ENCODE measurements around the gene GCLC.

GCLC gene

DNA sequence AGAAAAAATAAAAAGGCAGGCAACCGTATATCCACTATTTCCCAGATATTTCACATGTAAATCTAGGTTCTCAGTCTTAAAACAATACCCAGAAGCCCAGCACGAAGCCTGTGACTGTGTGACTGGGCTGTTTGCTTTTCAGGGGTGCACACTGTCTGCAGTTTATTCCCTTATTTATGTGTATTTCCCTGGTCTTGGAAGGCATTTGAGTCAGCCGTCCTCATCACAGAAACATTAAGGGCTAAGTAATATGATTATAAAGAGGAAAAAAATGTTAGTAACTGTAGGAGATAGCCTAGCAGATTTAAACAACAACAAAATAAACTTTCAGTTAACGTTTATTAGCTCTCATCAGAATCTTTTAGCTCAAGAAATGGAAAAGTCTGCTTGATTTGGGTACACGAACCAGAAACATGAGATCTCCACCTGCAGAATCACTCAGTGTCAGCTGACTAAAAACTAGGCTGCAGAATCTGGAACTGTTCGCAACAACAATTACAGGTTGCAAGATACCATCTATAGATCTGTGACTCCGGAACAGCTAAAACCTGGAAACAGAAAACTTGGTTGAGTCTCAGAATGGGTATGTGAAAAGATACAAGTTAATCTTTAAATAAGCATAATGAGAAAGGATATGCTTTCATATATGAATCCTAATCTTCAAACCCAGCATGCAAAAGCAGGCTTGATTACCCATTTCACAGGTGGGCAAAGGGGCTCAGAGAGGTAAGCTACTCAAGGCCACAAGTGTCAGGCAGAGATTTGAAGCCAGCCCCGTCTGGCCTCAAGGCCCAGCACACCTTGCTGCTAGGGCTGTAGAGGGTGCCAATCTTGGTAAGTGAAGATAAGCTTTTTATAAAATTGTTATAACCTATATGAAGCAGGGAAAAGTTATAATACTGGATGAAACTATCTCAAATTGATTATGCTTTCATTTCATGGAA, 21.1 kb downstream of the GCLC start:
- no peak for DNase-seq (ENCODE audit: low read depth)

DNA sequence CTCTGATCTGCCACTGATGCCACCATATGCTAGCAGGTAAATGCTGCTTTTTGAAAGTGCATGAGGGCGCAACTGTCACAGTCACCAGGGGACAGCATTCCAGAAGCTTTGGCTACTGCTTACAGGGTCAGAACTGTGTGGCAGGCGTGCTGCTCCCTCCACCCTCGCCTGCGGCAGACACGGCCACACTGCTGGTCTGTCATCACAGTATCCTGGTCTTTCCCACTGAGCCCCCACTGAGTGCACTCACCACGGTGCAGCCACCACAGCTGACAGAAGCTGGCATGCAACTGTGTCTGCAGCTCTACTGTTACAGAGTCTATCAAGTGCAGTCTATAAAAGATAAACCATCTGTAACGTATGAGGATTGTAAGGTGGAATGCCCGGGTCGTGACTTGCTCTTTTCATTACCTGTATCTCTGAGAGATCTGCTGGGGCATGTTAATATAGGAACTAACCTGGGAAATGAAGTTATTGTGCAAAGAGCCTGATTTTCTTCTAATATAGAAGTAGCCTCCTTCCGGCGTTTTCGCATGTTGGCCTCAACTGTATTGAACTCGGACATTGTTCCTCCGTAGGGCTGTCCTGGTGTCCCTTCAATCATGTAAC, 24.5 kb downstream of the GCLC start:
- no peak for DNase-seq (ENCODE audit: low read depth)

DNA sequence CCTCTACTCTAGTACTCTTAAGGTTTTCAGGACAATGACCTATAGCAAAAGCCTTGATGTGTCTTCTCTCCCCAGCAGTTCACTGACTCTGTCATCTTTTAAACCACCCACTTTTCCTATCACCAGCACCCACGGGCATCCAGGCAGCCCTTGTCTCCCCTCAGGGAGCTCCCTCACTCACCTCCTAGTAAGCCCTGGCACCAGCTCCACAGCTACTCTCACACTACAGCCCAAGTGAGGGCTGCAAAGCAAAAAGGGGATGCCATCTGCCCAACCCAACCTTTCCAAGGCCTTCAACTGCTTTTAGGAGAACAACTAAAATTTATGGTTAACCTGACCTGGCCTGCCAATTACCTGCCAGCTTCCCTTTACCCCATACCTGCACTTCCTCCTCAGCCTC, 26.0 kb downstream of the GCLC start:
- DNase-seq (ENCODE audit: low read depth): no peak

DNA sequence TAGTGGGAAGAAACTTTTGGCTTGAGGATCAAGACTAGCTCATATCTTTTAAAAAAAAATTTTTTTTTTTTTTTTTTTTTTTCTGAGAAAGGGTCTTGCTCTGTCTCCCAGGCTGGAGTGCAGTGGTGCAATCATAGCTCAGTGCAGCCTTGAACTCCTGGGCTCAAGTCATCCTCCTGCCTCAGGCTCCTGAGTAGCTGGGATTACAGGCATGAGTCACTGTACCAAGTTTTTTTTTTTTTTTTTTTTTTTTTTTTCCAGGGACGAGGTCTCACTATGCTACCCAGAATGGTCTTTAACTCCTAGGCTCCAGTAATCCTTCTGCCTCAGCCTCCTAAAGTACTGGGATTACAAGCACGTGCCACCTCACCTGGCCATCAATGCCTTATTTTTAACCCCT, 27.9 kb downstream of the GCLC start:
- DNase-seq (ENCODE audit: low read depth): no peak

DNA sequence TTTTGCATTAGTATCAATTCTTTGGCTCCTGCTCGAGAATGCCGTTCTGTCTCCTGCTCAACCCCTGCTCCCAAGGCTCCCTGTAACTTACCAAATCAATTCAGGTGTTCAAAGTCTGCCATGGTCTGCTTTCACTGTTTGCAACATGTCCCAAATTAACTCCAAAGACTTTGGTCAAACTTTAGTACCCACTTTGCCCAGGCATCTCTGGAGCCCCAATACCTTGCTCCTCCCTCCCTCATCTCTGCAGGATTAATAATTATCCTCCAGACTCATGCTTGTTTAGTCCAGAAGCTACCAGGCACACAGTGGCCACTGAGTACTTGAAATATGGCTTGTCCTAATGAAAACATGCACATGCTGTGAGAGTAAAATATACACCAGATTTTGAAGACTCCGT, 30.2 kb downstream of the GCLC start:
- DNase-seq (ENCODE audit: low read depth): no peak

GRCh38 chr6:53513519-53513966, 31.4 kb downstream of the GCLC start:
- DNase-seq (ENCODE audit: low read depth): no peak

- DNase-seq (ENCODE audit: low read depth): no peak
Observed at GRCh38 chr6:53513056-53513455, 31.8 kb downstream of the GCLC start.

GRCh38 chr6:53512626-53513025, 32.3 kb downstream of the GCLC start:
- no peak for DNase-seq (ENCODE audit: low read depth)

- DNase-seq (ENCODE audit: low read depth): no peak
Observed at GRCh38 chr6:53510746-53511145, 34.2 kb downstream of the GCLC start.

DNA sequence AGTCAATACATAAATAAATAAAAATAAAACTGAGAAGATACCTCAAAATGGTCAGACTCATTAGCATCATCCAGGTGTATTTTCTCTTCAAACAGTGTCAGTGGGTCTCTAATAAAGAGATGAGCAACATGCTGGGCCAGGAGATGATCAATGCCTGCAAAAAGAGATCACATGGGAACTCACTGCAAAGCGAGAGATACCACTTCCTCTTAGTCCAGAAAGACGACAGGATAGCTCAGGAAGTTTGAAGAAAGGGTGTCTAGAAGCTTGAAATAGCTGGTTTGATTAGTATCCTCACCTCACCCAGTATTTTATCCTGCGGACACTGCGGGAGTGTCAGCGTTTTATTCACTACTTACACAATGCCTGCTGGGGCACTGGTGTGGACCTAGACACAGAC, 38.0 kb downstream of the GCLC start:
- no peak for DNase-seq (ENCODE audit: low read depth)

DNA sequence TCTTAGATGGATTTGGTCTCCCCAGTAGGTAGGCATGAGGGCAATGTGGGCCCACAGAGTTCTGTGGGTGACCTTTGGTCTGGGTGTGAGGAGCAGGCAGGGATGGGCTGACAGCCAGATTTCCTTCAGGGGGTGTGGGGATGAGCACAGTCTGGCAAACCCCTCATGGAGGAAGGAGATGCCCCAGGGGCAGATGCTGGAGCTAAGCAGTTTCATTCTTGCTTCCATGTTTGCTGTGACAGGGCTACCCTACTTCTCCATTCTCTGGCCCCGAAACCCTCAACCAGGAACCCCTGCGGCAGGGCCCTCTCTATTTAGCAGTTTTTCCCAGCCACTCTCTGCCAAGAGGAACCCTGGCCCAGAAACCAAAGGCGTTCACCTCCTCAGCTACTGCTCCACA, 40.4 kb downstream of the GCLC start:
- DNase-seq (ENCODE audit: low read depth): no peak

DNA sequence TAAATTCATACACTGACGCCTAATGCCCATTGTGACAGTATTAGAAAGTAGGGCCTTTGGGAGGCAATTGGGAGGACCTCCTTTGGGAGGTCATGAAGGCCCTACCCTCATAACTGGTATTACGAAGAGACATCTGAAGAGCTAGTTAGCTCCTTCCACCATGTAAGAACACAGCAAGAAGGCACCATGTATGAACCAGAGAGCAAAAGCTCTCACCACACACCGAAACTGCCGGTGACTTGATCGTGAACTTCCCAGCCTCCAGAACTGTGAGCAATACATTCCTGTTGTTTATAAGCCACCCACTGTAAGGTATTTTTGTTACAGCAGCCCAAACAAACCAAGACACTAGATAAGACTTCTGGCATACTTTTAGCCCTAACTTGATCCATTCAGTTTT, 41.8 kb downstream of the GCLC start:
- DNase-seq (ENCODE audit: low read depth): no peak

- DNase-seq (ENCODE audit: low read depth): no peak
Observed at GRCh38 chr6:53501432-53501831, 43.5 kb downstream of the GCLC start.

GRCh38 chr6:53500095-53500494, 44.8 kb downstream of the GCLC start:
- no peak for DNase-seq (ENCODE audit: low read depth)

GRCh38 chr6:53499094-53499493, 45.8 kb downstream of the GCLC start:
- DNase-seq (ENCODE audit: low read depth): no peak

DNA sequence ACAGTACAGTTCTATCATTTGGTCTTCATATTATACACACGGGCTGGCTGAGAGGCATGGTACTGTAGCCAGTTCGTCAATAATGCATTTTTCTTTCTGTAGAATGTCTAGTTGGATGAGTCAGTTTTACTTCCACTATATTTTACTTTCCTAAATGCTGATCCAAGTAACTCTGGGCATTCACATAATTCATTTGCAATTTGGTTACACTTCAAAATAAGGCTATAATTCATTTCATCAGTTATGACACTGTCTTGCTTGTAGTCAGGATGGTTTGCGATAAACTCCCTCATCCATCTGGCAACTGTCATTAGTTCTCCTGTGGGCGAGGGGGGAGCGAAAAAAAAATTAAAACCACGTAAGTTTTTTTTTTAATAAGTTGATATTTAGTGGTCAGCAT, 46.3 kb downstream of the GCLC start:
- DNase-seq (ENCODE audit: low read depth): no peak

DNA sequence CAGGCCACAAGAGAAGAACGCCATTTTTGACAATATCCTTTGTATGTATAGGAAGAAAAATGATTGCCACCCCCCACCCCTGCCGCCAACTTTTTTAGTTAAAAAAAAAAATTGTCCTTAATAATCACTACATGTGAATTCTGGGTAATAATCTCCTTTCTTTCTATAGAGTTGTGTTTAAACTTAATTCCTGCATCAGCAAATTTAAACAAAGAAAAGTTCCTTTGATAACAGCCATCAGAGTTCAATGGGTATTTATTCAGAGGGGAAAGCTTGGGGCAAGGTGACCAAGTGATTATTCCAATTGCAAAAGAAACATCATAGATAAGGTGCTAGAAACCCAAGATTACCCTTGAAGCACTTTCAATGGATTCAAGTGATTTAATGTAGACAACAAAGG, 47.0 kb downstream of the GCLC start:
- DNase-seq (ENCODE audit: low read depth): no peak

DNA sequence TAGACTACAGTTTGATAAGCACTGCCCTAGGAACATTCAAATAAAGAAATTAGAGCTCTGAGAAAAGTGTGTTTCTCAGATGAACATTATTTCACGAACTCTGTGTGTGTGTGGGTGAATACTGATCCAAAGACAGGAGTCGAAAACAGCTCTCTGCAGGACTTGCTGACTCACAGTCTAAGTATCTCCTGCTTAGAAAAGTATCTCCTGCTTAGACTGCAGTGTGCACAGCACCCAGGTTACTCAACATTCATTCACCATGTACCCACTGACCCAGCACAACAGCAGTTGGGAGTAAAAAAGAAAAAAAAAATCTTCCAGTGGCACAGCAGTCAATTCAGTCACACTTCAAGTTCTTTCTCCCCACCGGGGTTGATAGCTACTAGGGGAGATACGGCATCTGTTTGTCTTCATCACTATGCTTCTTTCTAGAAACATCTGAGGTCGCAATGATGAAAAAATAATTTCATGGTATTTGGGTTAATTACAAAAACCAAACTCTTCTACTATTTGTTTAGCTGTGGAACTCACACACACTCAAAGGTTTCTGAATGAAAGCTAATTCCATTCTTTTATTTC, 48.0 kb downstream of the GCLC start:
- no peak for DNase-seq (ENCODE audit: low read depth)

DNA sequence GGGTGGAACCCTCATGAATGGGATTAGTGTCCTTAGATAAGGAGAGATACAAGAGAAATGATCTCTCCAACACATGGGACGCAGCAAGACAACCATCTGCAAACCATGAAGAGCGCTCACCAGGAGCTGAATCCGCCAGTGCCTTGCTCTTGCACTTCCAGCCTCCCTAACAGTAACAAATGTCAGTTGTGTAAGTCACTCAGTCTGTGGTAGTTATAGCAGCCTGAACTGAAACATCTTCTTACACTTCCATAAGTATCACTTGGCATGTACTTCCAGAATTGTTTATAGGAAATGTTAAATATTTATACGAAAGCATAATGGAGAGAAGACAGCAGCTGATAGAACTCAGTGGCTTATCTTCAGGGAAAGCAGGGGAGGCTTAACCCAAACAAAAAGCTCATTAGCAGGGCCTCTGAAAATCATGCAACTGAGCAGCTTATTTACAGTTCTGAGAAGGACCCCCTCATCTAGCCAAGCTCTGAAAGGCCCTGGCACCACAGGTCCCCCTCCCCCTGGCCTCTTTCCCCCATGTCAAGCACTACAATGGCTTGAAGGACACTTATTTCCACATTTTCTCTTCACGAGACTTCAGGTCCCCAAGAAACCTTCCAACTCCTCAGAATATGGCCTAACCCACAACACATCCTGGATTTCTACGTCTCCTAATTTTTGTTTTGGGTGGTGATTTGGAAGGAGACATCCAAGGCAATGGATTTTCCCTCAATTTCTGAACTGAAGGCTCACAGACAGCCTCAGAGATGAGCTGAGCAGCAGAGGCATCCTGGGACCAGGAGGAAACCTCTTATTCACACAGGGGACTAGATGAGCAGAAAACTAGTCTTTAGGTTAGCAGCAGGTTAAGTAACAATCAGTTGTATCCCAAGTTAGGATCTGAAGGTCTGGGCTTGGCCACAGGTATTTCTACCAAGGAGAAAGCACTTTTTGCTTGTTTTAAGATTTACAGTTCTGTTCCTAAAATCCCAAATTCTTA, 49.1 kb downstream of the GCLC start:
- no peak for DNase-seq (ENCODE audit: low read depth)

GRCh38 chr6:53494076-53494475, 50.8 kb downstream of the GCLC start:
- no peak for DNase-seq (ENCODE audit: low read depth)

DNA sequence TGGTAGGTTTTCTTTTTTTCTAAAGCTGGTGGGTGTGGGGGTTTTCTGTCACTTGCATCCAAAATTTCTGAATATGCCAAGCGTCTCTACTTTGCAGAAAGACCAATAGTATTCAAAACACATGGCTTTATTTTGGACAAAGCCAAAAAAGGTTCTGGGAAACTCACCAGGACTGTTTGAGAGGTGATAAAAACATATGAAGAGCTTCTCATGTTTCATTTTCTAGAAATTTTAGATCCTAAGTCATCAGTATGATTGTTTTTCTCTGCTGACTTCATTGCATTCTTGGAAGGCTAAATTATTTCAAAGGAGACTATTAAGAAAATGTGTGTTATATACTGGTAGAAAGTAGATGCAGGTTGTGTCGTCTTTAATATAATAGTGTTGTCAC, 51.3 kb downstream of the GCLC start:
- DNase-seq (ENCODE audit: low read depth): no peak
